ENCODE measurements around the gene ADAMTSL1. TPM values are rescaled to one million over a fixed set of nuclear protein-coding genes. Genes with fewer than 3 reads are reported as not detected.

ADAMTSL1 gene
- polyA plus RNA-seq, 1 donor from 2014 or later: 1.1 TPM

- Histone ChIP-seq H3K9ac (ENCODE audit: low read length) (no peak overlapping the region), H3K4me3 (ENCODE audit: low read length) (no peak overlapping the region), H3K9me2 (ENCODE audit: insufficient read depth, low read length) (no peaks in the 10 kb centered on the region), H3K4me2 (ENCODE audit: low read length) (no peak overlapping the region), H3K27me3 (ENCODE audit: insufficient read depth, low read depth, low read length) (no peaks in the 10 kb centered on the region), H3K27ac (ENCODE audit: low read length) (no peak overlapping the region), H2AFZ (ENCODE audit: low read depth, low read length) (no peak overlapping the region), H3F3A (ENCODE audit: insufficient read depth, low read length, poor library complexity, severe bottlenecking) (no peaks in the 10 kb centered on the region), H4K20me1 (ENCODE audit: insufficient read depth) (no peaks in the 10 kb centered on the region), H3K9me3 (ENCODE audit: low read length) (no peaks in the 10 kb centered on the region), H3K36me3 (ENCODE audit: insufficient read depth, low read length) (no peaks in the 10 kb centered on the region), H3K79me2 (replicated peaks; ENCODE audit: insufficient read depth, low read length) (no peaks in the 10 kb centered on the region)
- TF ChIP-seq SMC3 (conservative IDR thresholded peaks at IDR 0.05; ENCODE audit: poor library complexity): no peak
- no peak for TF ChIP-seq EZH2 (IDR thresholded peaks at IDR 0.05; ENCODE audit: borderline replicate concordance, insufficient read depth, low read length, poor library complexity, severe bottlenecking)
- no peak for TF ChIP-seq TAF1 (IDR thresholded peaks at IDR 0.05; ENCODE audit: low read depth)
- TF ChIP-seq, protein P1, sequence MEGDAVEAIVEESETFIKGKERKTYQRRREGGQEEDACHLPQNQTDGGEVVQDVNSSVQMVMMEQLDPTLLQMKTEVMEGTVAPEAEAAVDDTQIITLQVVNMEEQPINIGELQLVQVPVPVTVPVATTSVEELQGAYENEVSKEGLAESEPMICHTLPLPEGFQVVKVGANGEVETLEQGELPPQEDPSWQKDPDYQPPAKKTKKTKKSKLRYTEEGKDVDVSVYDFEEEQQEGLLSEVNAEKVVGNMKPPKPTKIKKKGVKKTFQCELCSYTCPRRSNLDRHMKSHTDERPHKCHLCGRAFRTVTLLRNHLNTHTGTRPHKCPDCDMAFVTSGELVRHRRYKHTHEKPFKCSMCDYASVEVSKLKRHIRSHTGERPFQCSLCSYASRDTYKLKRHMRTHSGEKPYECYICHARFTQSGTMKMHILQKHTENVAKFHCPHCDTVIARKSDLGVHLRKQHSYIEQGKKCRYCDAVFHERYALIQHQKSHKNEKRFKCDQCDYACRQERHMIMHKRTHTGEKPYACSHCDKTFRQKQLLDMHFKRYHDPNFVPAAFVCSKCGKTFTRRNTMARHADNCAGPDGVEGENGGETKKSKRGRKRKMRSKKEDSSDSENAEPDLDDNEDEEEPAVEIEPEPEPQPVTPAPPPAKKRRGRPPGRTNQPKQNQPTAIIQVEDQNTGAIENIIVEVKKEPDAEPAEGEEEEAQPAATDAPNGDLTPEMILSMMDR (IDR thresholded peaks at IDR 0.05; ENCODE audit: poor library complexity, severe bottlenecking): no peak
- TF ChIP-seq MXI1 (conservative IDR thresholded peaks at IDR 0.05; ENCODE audit: poor library complexity, severe bottlenecking): no peak
- TF ChIP-seq EP300 (conservative IDR thresholded peaks at IDR 0.05; ENCODE audit: poor library complexity, severe bottlenecking): no peak
- no peak for TF ChIP-seq POLR2AphosphoS5 (IDR thresholded peaks at IDR 0.05)
- no peak for TF ChIP-seq RAD21 (conservative IDR thresholded peaks at IDR 0.05)
- TF ChIP-seq REST (IDR thresholded peaks at IDR 0.05; ENCODE audit: borderline replicate concordance): no peak
Observed at GRCh38 chr9:18761742-18762300, 287.9 kb downstream of the ADAMTSL1 start.

GRCh38 chr9:18766989-18767550 lies 293.1 kb downstream of the ADAMTSL1 start:
- H3K27me3 ChIP-seq (ENCODE audit: insufficient read depth, low read depth, low read length): no peaks in the 10 kb centered on the region
- H2AFZ ChIP-seq (ENCODE audit: low read depth, low read length): no peak overlapping the region
- H3K9ac ChIP-seq (ENCODE audit: low read length): no peak overlapping the region
- no peak for TF ChIP-seq SMC3 (conservative IDR thresholded peaks at IDR 0.05; ENCODE audit: poor library complexity)
- TF ChIP-seq EP300 (conservative IDR thresholded peaks at IDR 0.05; ENCODE audit: poor library complexity, severe bottlenecking): no peak
- TF ChIP-seq TAF1 (IDR thresholded peaks at IDR 0.05; ENCODE audit: low read depth): no peak
- no peak for TF ChIP-seq EZH2 (IDR thresholded peaks at IDR 0.05; ENCODE audit: borderline replicate concordance, insufficient read depth, low read length, poor library complexity, severe bottlenecking)
- H3K4me3 ChIP-seq (ENCODE audit: low read length): no peak overlapping the region
- no peaks in the 10 kb centered on the region for H3K9me3 ChIP-seq (ENCODE audit: low read length)
- H3K9me2 ChIP-seq (ENCODE audit: insufficient read depth, low read length): no peaks in the 10 kb centered on the region
- no peaks in the 10 kb centered on the region for H3K79me2 ChIP-seq (replicated peaks; ENCODE audit: insufficient read depth, low read length)
- H4K20me1 ChIP-seq (ENCODE audit: insufficient read depth): no peaks in the 10 kb centered on the region
- no peak overlapping the region for H3K27ac ChIP-seq (ENCODE audit: low read length)
- no peak overlapping the region for H3K4me2 ChIP-seq (ENCODE audit: low read length)
- no peaks in the 10 kb centered on the region for H3K36me3 ChIP-seq (ENCODE audit: insufficient read depth, low read length)
- no peaks in the 10 kb centered on the region for H3F3A ChIP-seq (ENCODE audit: insufficient read depth, low read length, poor library complexity, severe bottlenecking)

All from neural cell (in vitro differentiated cells).